H1 (cell line): Measurements from ENCODE around the gene RAB34. TPM values are rescaled to one million over a fixed set of nuclear protein-coding genes. Genes with fewer than 3 reads are reported as not detected.
A peak's percentile ranks its signal among the peaks of the same experiment; 100 is the strongest.

Source experiments
- CTCF ChIA-PET: fragments of 300-600 bp; sonication (Branson Sonifier 250); formaldehyde crosslinking; loops from one replicate; lab custom pipeline; 2021; ENCODE audit not compliant: partially characterized antibody; lab: Charles Lee
- POLR2A ChIA-PET: fragments of 300-600 bp; sonication (Branson Sonifier 250); formaldehyde crosslinking; loops from one replicate; lab custom pipeline; 2021; ENCODE audit warnings: inconsistent platforms; ENCODE audit not compliant: partially characterized antibody; lab: Charles Lee
- DNase-seq, 2 experiments: peaks; one replicate each; pipeline versions ENCODE4 v3.0.0 to v3.0.0-alpha.2; 2010 to 2022; ENCODE audit warnings: low spot score in 2 of 2, low read depth in 1 of 2, mixed read lengths in 1 of 2
- FAIRE-seq: peaks from 2 replicates; lab custom pipeline; 2011; peaks lifted over from hg19 to GRCh38; lab: Jason Lieb, UNC
- H2AFZ ChIP-seq: 2 replicates; pipeline ENCODE4 v1.8.1; 2012; ENCODE audit warnings: low read length, inconsistent platforms
- H2AK5ac ChIP-seq: 2 replicates; pipeline ENCODE4 v1.6.1; 2013; ENCODE audit warnings: low read depth, low read length
- H2BK120ac ChIP-seq: replicated peaks from 2 replicates; pipeline ENCODE3; 2013; ENCODE audit warnings: low read depth, low read length, inconsistent platforms
- H2BK12ac ChIP-seq: 2 replicates; pipeline ENCODE4 v1.6.1; 2013; ENCODE audit warnings: low read depth, low read length
- H2BK15ac ChIP-seq: 2 replicates; pipeline ENCODE4 v1.6.1; 2013; ENCODE audit warnings: low read length
- H2BK20ac ChIP-seq: 2 replicates; pipeline ENCODE4 v1.6.1; 2013; ENCODE audit warnings: low read length
- H2BK5ac ChIP-seq: 2 replicates; pipeline ENCODE4 v1.6.1; 2013; ENCODE audit warnings: low read depth, low read length
- H3K14ac ChIP-seq: 2 replicates; pipeline ENCODE4 v1.6.1; 2013; ENCODE audit warnings: inconsistent platforms; ENCODE audit not compliant: insufficient read length
- H3K18ac ChIP-seq: 2 replicates; pipeline ENCODE4 v1.6.1; 2013; ENCODE audit warnings: low read length; ENCODE audit errors: extremely low read depth
- H3K23ac ChIP-seq: 2 replicates; pipeline ENCODE4 v1.6.1; 2013; ENCODE audit warnings: inconsistent platforms; ENCODE audit not compliant: insufficient read length
- H3K23me2 ChIP-seq: 2 replicates; pipeline ENCODE4 v1.6.1; 2013; ENCODE audit warnings: low read depth, low read length
- H3K27ac ChIP-seq: 2 replicates; pipeline ENCODE4 v1.6.1; 2011; ENCODE audit warnings: low read depth, low read length, inconsistent platforms
- H3K27me3 ChIP-seq, 4 experiments: replicated peaks in 1 of 4; 1 replicate in 1 of 4; 2 replicates in 3 of 4; pipeline versions ENCODE4 v1.6.1 to v1.8.1; 2011 to 2013; ENCODE audit warnings: low read length in 3 of 4, mild to moderate bottlenecking in 3 of 4, inconsistent platforms in 2 of 4, mixed read lengths in 2 of 4, moderate library complexity in 1 of 4; ENCODE audit not compliant: control insufficient read depth in 3 of 4, insufficient read depth in 3 of 4; ENCODE audit errors: extremely low read depth in 1 of 4
- H3K36me3 ChIP-seq, 4 experiments: 2 replicates each; pipeline versions ENCODE4 v1.6.1 to v1.8.1; 2011 to 2013; ENCODE audit warnings: mild to moderate bottlenecking in 4 of 4, low read length in 3 of 4, moderate library complexity in 2 of 4, control low read depth in 1 of 4, inconsistent platforms in 1 of 4; ENCODE audit not compliant: insufficient read depth in 4 of 4, control insufficient read depth in 2 of 4
- H3K4ac ChIP-seq: replicated peaks from 2 replicates; pipeline ENCODE3; 2013; ENCODE audit warnings: low read length, low read depth, mixed read lengths, inconsistent platforms; ENCODE audit not compliant: insufficient read length
- H3K4me1 ChIP-seq, 4 experiments: replicated peaks in 1 of 4; 1 replicate in 1 of 4; 2 replicates in 3 of 4; pipeline versions ENCODE4 v1.6.1 to v1.8.1; 2011 to 2013; ENCODE audit warnings: low read length in 3 of 4, inconsistent platforms in 2 of 4, mixed read lengths in 1 of 4; ENCODE audit not compliant: insufficient read depth in 4 of 4, control insufficient read depth in 3 of 4
- H3K4me2 ChIP-seq, 2 experiments: 2 replicates each; pipeline versions ENCODE4 v1.6.1 to v1.8.1; 2011 to 2013; ENCODE audit warnings: low read depth in 2 of 2, low read length in 2 of 2, control low read depth in 1 of 2, inconsistent platforms in 1 of 2, mild to moderate bottlenecking in 1 of 2; ENCODE audit not compliant: insufficient read depth in 1 of 2
- H3K4me3 ChIP-seq, 4 experiments: fragments of 200-600, 300-600 bp in 1 of 4; sonication (generic), shearing (Covaris generic), sonication (Bioruptor Twin) in 1 of 4; 2 replicates each; pipeline versions ENCODE4 v1.5.1 to v1.8.1; 2011 to 2016; ENCODE audit warnings: low read length in 4 of 4, low read depth in 3 of 4, control low read depth in 2 of 4, inconsistent platforms in 2 of 4, mild to moderate bottlenecking in 2 of 4, mixed read lengths in 1 of 4, moderate library complexity in 1 of 4; ENCODE audit not compliant: insufficient read depth in 2 of 4; ENCODE audit errors: extremely low read depth in 1 of 4
- H3K56ac ChIP-seq: replicated peaks from 2 replicates; pipeline ENCODE3; 2013; ENCODE audit warnings: low read depth, mild to moderate bottlenecking, mixed read lengths, low read length, inconsistent platforms; ENCODE audit not compliant: insufficient read length
- H3K79me1 ChIP-seq: 2 replicates; pipeline ENCODE4 v1.6.1; 2013; ENCODE audit warnings: low read depth, low read length, control low read depth
- H3K79me2 ChIP-seq, 2 experiments: 2 replicates each; pipeline versions ENCODE4 v1.6.1 to v1.8.1; 2012 to 2013; ENCODE audit warnings: low read length in 2 of 2, mild to moderate bottlenecking in 2 of 2, inconsistent platforms in 1 of 2; ENCODE audit not compliant: insufficient read depth in 2 of 2, control insufficient read depth in 1 of 2
- H3K9ac ChIP-seq, 4 experiments: replicated peaks in 1 of 4; 1 replicate in 1 of 4; 2 replicates in 3 of 4; pipeline versions ENCODE4 v1.6.1 to v1.8.1; 2011 to 2013; ENCODE audit warnings: low read depth in 3 of 4, low read length in 3 of 4, control low read depth in 2 of 4, mild to moderate bottlenecking in 2 of 4, moderate library complexity in 2 of 4, inconsistent platforms in 1 of 4; ENCODE audit errors: extremely low read depth in 1 of 4
- H3K9me3 ChIP-seq, 2 experiments: 2 replicates each; pipeline versions ENCODE4 v1.6.1 to v1.8.1; 2012 to 2013; ENCODE audit warnings: mild to moderate bottlenecking in 2 of 2, moderate library complexity in 2 of 2, control low read depth in 1 of 2, inconsistent platforms in 1 of 2, low read depth in 1 of 2, low read length in 1 of 2, mixed read lengths in 1 of 2; ENCODE audit not compliant: insufficient read depth in 2 of 2
- H4K20me1 ChIP-seq, 2 experiments: replicated peaks in 1 of 2; 2 replicates each; pipeline versions ENCODE3 to v1.8.1; 2011 to 2013; ENCODE audit warnings: inconsistent platforms in 2 of 2, low read length in 2 of 2, mild to moderate bottlenecking in 1 of 2; ENCODE audit not compliant: insufficient read depth in 2 of 2, control insufficient read depth in 1 of 2
- H4K5ac ChIP-seq: 2 replicates; pipeline ENCODE4 v1.6.1; 2013; ENCODE audit warnings: low read length, low read depth, mixed read lengths, inconsistent platforms; ENCODE audit not compliant: insufficient read length
- H4K8ac ChIP-seq: 2 replicates; pipeline ENCODE4 v1.8.0; 2013; ENCODE audit warnings: mild to moderate bottlenecking, moderate library complexity, low read length, inconsistent platforms; ENCODE audit not compliant: insufficient read depth; ENCODE audit errors: extremely low read depth
- H4K91ac ChIP-seq: replicated peaks from 2 replicates; pipeline ENCODE3; 2013; ENCODE audit warnings: low read length, mixed read lengths, inconsistent platforms; ENCODE audit not compliant: insufficient read length
- BACH1 ChIP-seq: IDR thresholded peaks from 2 replicates; pipeline ENCODE4 v1.6.1; 2012; ENCODE audit warnings: low read length, improper control_type of control experiment
- CBX5 ChIP-seq: fragments of 300-800, 300-1000 bp; sonication (generic); IDR thresholded peaks from 2 replicates; pipeline ENCODE4 v1.7.1; 2016; ENCODE audit warnings: antibody characterized with exemption, low read length, low read depth
- CBX8 ChIP-seq: fragments of 300-800, 300-1000 bp; sonication (generic); IDR thresholded peaks from 2 replicates; pipeline ENCODE4 v1.7.1; 2016; ENCODE audit warnings: low read depth, low read length, borderline replicate concordance
- CREB1 ChIP-seq: IDR thresholded peaks from 2 replicates; pipeline ENCODE4 v1.6.1; 2012; ENCODE audit warnings: inconsistent platforms
- GABPA ChIP-seq: IDR thresholded peaks from 2 replicates; pipeline ENCODE4 v1.6.1; 2011; ENCODE audit warnings: mild to moderate bottlenecking, low read length, moderate library complexity, borderline replicate concordance; ENCODE audit not compliant: insufficient read depth
- RBBP5 ChIP-seq: IDR thresholded peaks from 2 replicates; pipeline ENCODE4 v1.7.1; 2012; ENCODE audit warnings: low read depth, mild to moderate bottlenecking, inconsistent platforms, low read length, moderate library complexity, borderline replicate concordance
- SP4 ChIP-seq: IDR thresholded peaks from 2 replicates; pipeline ENCODE4 v1.6.1; 2012; ENCODE audit warnings: low read length, inconsistent platforms
- WGBS, 2 experiments: shearing (Covaris generic) in 1 of 2; methylation state at CpG; one replicate each; pipeline versions ENCODE4 v1.1.6 to v1.1.7; 2013 to 2015; ENCODE audit warnings: low lambda C conversion rate in 2 of 2, mixed read lengths in 2 of 2, inconsistent platforms in 1 of 2, low coverage in 1 of 2, missing lambda C conversion rate in 1 of 2; ENCODE audit not compliant: insufficient replicate concordance in 2 of 2, insufficient coverage in 1 of 2, insufficient read length in 1 of 2; ENCODE audit errors: extremely low coverage in 1 of 2, missing lambda C conversion rate in 1 of 2; 5-methylcytosine and 5-hydroxymethylcytosine counted together
- polyA plus RNA-seq, 7 experiments: library from polyadenylated mRNA; depleted of rRNA in 3 of 7; stranded (reverse) in 5 of 7; unstranded in 2 of 7; fragments of >200 nt in 5 of 7; fragments of 200-250 nt in 2 of 7; gene quantifications; 1 replicate in 5 of 7; 2 replicates in 1 of 7; 4 replicates in 1 of 7; pipeline versions ENCODE4 v1.2.1 to v1.2.3, GENCODE V29; 2011 to 2013; ENCODE audit warnings: missing spikeins in 2 of 7, mixed read lengths in 2 of 7
- total RNA-seq: library from RNA; stranded (reverse); fragmentation: NEBNext Ultra II Directional; extraction: Animal tissue kit (Norgen Biotek cat#: 25700); gene quantifications from 2 replicates; pipeline ENCODE4 v1.2.1, GENCODE V29; 2021
- TF ChIP-seq, protein P1 (sequence below): IDR thresholded peaks from 2 replicates; pipeline ENCODE4 v1.6.1; 2012; ENCODE audit warnings: low read length, inconsistent platforms

RAB34 gene
- total and polyA plus RNA-seq, 2 of the 8 experiments (the other 6 are each of a cell fraction or from before 2014, with no cell fraction given) = 237 to 305 TPM

DNA sequence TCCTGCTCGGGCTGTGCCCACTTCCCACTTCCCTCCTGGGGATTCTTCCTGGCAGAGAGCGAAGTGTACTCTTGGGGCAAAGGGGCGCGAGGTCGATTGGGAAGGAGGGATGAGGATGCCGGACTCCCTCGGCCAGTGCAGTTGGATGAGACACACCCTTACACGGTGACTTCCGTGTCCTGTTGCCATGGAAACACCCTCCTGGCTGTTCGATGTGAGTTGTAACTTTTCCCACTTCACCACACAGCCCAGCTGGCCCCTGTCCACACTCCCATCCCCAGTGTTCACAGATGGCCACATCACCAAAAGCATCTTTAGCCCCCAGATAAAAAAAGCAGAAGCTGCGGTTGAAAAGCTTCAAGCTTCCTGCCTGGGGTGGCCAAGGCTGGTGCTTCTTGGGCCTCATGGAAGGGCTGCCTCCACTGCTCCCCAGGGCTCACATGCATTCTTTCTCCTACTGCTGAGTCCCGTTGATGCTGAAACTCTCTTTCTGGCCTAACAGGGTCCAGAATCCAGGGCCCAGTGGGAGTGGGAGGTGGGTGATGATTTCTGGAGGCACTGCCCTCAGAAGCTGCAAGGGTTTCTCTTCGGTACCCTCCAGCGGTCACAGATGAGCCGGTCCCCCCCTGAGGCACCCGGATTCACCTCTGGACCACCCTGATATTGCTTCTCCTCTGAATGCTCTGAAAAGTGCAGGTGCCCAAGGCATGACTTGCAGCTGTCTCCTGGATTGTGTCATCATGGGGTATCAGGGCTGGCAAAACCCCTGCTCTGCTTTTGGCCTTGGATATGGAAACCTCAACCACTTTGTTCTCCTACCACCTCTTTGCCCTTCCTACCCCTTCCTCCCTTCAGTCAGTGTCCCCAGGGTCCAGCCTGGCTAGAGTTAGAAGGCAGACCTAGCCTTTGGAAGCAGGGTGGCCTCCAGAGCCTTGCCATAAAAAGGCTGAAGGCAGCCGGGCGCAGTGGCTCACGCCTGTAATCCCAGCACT lies 24.0 kb upstream of the RAB34 start:
- Histone ChIP-seq H3K4me2 (no peak overlapping the region), H4K20me1 (peaks cover 10 to 12% of the 10 kb centered on the region in 2 experiments), H3K23ac (no peak overlapping the region), H2BK20ac (no peak overlapping the region), H3K27me3 (no peaks in the 10 kb centered on the region), H2BK15ac (0 out of 2 replicates have a peak overlapping the region, but pooled peaks have one; percentile 31), H4K8ac (peak overlapping the region; percentile 45; the same call in 1 of the 2 replicates), H3K4ac (peak overlapping the region; percentile 88), H3K36me3 (peaks cover 6 to 13% (median 10%) of the 10 kb centered on the region in 4 experiments; a peak in 5 of 8 replicates), H2AK5ac (0 out of 2 replicates have a peak overlapping the region, but pooled peaks have one; percentile 86), H2BK5ac (peak overlapping the region; percentile 83), H3K79me1 (peaks cover 11% of the 10 kb centered on the region; the same call in 1 of the 2 replicates), H2BK12ac (0 out of 2 replicates have a peak overlapping the region, but pooled peaks have one; percentile 75), H3K9ac (0 out of 7 replicates have a peak overlapping the region, but pooled peaks of 1 of the 4 experiments have one; percentile 7), H3K27ac (peak overlapping the region; percentile 7; the same call in 1 of the 2 replicates), H3K56ac (no peak overlapping the region), H4K91ac (peak overlapping the region; percentile 81), H3K23me2 (peaks cover 23% of the 10 kb centered on the region), H3K9me3 (no peaks in the 10 kb centered on the region), H3K4me3 (no peak overlapping the region), H3K4me1 (peaks cover 0 to 14% (median 12%) of the 10 kb centered on the region in 4 experiments; a peak in 6 of 7 replicates), H2AFZ (no peak overlapping the region), H2BK120ac (no peak overlapping the region), H4K5ac (peak overlapping the region; percentile 16), H3K79me2 (peaks cover 19 to 24% of the 10 kb centered on the region in 2 experiments), H3K14ac (no peak overlapping the region), H3K18ac (no peak overlapping the region; the same call in none of the 2 replicates)
- DNase-seq (no peak), FAIRE-seq (no peak)
- POLR2A ChIA-PET = interaction anchor here (0.7 to 15.3 kb wide), 8 partner anchors 13 to 208 kb away, joined by 3 to 813 read pairs (median 4); partner anchors contain the start of genes FLOT2, NEK8, RPL23A and TLCD1
- CTCF ChIA-PET = interaction anchor here (0.6 to 5.6 kb wide), 6 partner anchors 8 to 107 kb away, joined by 3 to 70 read pairs (median 5); partner anchors contain the start of genes NEK8 and TLCD1
- 94% methylated on average over 19 of the region's 19 CpGs; no CpG with 5 or more reads in 1 of the 2 experiments for WGBS, 2 experiments
- TF ChIP-seq CBX5 (no peak), BACH1 (no peak), RBBP5 (no peak), CBX8 (no peak), SP4 (no peak), GABPA (no peak), CREB1 (no peak)
- TF ChIP-seq, protein P1, sequence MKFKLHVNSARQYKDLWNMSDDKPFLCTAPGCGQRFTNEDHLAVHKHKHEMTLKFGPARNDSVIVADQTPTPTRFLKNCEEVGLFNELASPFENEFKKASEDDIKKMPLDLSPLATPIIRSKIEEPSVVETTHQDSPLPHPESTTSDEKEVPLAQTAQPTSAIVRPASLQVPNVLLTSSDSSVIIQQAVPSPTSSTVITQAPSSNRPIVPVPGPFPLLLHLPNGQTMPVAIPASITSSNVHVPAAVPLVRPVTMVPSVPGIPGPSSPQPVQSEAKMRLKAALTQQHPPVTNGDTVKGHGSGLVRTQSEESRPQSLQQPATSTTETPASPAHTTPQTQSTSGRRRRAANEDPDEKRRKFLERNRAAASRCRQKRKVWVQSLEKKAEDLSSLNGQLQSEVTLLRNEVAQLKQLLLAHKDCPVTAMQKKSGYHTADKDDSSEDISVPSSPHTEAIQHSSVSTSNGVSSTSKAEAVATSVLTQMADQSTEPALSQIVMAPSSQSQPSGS = no peak
